Activated CD4-positive, alpha-beta T cell treated with anti-CD3 and anti-CD28 coated beads, Interleukin-2, amount 50 U/mL, for 4 hours (primary cell): ENCODE measurements around the gene SCAMP3.
"Not testable (repeated sequence)": the region's sequence is repeated elsewhere in the genome, so short reads cannot be mapped to it uniquely, and the experiment has no call there.

Source experiments
- DNase-seq, 2 experiments: peaks; one replicate each; pipeline ENCODE4 v3.0.0-alpha.2; 2020

SCAMP3 gene

GRCh38 chr1:155261852-155262673 lies at the start of gene SCAMP3:
Gene SCAMP3, minus strand, starts transcription at chr1:155262360. Its CDS starts 209 bp downstream, at chr1:155262151.
- peak; percentile 77 for DNase-seq

GRCh38 chr1:155309423-155310021 lies 47.4 kb upstream of the SCAMP3 start:
- DNase-seq, result no peak

DNA sequence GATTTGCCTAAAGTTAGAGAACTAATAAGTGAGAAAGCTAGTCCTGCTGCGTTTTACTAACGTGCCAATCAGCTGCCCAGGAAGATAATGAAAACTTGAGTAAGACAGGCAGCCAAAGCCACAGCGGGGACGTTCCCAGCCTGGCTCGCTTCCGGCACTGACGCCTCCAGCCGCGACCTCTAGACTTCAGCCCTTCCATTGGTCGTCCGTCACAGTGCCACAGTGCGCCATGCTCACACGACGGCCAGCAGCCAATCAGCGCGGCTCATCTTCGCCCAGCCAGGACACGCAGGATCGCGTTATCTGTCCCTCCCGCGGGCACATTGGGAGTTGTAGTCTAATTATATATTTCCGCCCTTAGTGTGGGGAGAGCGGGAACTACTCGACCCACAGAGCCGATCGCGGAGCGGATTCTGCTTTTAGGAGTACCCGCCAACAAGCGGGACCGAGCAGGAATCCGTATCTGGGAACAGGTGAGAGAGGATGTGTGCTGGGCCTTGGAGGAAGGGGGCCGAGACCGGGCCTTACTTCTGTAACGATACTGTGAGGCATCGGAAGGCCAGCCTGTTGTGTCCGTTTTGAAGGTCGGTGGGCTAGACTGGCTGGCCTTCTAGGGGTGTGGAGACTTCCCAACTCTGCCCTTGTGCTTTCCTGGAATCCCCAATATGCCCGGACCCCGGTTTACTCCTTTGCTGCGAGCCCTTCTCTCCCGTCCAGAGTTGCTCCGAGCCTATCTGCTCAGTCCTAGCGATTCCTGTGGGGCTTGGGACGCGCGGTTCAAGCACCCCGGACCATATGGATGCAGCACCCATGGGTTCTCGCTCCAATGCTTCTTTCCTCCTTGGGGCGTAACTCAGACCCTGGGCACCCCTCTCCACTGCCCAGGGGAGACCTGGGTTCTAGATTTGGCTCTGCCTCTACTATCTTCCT lies 46.6 kb upstream of the SCAMP3 start, which contains the start of gene FDPS:
FDPS (plus strand) TSS at position 374 of the 930 bp plus-strand sequence. CDS start 924 bp downstream, outside the sequence.
- peak; percentile 95 to 97 for DNase-seq

DNA sequence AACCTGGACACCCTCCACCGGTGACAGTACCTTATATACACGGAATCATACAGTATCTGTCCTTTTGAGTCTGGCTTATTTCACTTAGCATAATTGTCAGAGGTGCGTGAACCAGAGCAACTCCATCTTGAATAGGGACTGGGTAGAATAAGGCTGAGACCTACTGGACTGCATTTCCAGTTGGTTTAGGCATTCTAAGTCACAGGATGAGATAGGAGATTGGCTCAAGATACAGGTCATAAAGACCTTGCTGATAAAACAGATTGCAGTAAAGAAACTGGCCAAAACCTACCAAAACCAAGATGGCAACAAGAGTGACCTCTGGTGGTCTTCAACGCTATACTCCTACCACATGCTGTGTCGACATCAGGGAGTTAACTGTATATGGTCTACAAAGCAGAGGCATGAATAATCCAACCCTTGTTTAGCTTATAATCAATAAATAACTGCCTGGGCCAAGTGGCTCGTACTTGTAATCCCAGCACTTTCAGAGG lies 45.1 kb upstream of the SCAMP3 start:
- DNase-seq, result no peak

- no peak for DNase-seq
Measured at GRCh38 chr1:155305881-155306391, 43.8 kb upstream of the SCAMP3 start.

DNA sequence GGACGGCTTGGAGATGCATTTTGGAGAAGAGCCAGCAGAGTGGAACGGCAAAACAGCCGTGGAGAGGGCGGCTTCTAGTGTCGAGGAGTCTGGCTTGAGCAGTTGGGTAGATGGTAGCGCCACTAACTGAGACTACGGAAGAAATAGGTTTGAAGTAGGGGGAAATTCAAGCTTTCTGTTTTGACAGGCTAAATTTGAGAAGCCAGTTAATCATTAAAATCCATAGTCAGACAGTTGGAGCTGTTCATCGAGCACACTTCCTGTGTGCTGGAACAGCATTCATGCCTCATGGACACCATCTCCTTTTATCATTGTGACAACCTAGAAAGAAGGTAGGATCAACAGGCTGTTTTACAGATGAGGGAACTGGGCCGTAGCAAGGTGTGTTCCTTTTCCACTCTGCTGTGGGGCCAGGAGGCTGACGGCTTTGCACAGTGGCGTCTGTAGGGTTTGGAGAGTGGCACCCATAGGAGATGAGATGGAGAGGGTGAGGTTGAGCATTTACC lies 42.5 kb upstream of the SCAMP3 start:
- DNase-seq, result no peak

DNA sequence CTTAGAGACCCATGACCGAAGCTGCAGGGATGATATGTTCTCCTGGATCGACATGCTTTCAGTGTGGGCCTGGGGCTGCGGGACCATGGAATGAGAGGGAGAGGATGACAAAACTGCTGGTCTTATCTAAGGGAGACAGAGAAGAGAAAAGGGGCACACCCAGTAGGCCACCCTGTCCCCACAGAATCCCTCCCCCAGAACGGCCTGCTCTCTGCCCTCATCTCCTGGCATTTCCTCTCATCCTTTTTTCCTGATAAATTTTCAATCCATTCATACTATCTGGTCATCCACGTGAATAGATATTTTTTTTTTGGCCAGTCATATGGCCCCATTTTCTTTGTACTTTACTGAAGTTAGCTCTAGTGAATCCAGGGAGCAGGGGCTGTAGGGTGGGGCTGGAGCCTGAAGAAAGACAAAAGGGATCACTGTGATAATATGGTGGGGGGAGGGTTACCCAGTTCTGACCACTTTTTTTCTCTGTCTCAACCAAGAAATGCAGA lies 39.2 kb upstream of the SCAMP3 start, which contains the start of gene PKLR:
PKLR (minus strand) TSS at position 97 of the 500 bp plus-strand sequence; CDS start at position 54, 43 bp downstream.
- DNase-seq, result no peak

- no peak for DNase-seq
Measured at GRCh38 chr1:155300553-155301329, 38.6 kb upstream of the SCAMP3 start.

DNA sequence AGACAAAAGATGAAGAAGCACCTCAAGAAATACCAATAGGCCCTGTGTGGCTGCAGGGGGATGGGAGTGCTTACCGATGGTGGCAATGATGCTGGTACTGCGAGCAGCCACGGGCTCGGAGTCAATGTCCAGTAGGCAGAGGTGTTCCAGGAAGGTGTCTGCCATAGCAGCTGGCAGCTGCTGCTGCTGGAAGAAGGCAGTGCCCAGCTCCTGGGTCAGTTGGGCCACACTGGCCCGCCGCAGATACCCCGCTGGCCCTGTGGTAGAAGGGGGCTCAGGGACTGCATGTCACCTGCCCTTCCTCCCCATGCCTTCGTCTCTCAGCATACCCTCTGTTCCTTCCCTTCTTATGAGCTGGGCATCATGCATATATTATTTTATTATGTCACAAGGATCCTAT lies 37.9 kb upstream of the SCAMP3 start:
- no peak for DNase-seq

GRCh38 chr1:155297384-155297783 lies 35.2 kb upstream of the SCAMP3 start:
- no peak for DNase-seq

DNA sequence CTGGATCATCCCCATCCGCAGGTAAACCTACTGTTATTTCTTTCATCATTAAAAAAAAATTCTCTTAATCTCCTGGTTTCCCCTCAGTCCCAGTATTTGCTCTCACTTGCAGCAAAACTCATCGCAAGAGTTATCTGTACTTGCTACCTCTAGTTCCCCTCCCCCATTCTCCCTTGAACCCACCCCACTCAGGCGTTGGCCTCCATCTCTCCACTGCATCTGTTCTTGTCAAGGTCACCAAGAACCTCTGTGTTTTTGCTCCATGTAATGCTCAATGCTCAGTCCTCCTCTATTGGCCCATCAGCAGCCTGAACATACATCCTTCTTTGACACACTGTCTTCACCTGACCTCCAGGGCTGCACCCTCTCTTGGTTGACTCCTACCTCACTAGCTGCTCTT lies 34.5 kb upstream of the SCAMP3 start:
- no peak for DNase-seq

DNA sequence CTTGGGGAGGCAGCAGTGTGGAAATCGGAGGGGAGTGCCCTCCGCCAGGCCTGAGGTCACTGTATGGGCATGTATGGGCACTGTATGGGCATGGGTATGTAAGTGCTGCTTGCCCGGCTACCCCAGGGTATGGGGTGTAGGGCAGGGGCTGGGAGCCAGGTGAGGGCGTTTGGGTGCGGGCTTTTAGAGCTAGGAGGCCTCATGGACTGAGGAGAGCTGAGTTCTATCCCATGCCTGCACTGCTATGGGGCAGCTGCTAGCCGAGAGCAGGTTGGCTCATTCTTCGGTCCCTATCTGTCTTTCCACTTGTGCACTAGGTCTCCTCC lies 33.7 kb upstream of the SCAMP3 start:
- no peak for DNase-seq

DNA sequence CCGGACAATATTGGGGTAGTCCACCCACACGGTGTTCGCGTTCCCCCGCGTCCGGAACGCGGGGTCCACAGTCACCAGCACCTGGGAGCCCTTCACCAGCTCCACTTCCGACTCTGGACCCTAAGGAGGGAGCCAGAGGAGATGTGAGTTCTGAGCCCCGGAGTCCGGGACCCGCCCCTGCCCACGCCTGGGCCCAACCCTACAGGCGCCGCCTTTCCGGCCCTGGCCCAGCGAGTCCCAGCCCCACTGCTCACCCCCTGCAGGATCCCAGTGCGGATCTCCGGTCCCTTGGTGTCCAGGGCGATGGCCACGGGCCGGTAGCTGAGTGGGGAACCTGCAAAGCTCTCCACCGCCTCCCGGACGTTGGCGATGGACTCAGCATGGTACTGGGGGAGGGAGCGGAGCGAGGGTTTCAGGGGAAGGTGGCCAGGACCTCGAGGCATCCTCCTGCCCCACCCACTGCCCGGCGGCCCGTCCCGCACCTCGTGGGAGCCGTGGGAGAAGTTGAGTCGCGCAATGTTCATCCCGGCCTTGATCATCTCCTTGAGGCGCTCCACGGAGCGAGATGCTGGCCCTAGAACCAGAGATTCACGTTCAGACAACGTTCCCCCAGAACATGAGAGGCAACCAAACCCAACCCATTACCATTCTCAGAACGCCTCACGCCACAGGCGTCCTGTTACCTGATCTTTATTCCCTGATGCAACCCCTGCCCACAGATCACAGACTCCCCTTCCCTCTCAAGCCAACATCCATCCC lies 33.2 kb upstream of the SCAMP3 start:
- DNase-seq, result no peak

DNA sequence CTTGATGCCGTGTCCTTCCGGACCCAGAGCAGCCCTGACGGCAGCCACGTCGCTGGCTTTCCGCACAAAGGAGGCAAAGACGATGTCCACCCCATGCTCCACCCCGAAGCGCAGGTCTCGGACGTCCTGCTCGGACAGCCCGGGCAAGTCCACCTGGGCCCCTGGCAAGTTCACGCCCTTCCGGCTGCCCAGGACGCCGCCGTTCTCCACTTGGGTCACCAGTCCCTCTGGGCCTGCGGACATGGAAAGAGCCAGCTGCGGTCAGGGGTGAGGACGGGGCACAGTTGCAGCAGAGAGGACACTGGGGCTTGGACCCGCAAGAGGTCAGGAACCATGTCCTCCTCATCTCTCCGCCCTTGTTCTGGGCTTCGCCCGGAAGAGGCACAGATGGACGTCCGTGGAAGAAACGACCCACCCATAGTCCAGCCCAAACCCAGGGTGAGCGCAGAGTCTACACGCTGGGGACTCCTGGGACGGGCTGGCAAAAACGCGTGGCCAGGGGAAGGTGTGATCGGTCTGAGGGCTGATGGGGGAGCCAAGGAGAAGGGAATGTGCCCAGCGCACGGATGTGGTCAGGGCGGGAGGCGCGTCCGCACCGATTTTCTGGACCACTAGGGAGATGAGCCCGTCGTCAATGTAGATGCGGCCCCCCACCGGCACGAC lies 32.5 kb upstream of the SCAMP3 start:
- DNase-seq, result no peak

GRCh38 chr1:155293086-155293749 lies 31.1 kb upstream of the SCAMP3 start:
- DNase-seq, result no peak

GRCh38 chr1:155291006-155291405 lies 28.8 kb upstream of the SCAMP3 start:
- DNase-seq, result not testable (repeated sequence)

- no peak for DNase-seq
Measured at GRCh38 chr1:155287987-155288543, 25.9 kb upstream of the SCAMP3 start.

GRCh38 chr1:155286544-155286943 lies 24.4 kb upstream of the SCAMP3 start:
- DNase-seq, result no peak

DNA sequence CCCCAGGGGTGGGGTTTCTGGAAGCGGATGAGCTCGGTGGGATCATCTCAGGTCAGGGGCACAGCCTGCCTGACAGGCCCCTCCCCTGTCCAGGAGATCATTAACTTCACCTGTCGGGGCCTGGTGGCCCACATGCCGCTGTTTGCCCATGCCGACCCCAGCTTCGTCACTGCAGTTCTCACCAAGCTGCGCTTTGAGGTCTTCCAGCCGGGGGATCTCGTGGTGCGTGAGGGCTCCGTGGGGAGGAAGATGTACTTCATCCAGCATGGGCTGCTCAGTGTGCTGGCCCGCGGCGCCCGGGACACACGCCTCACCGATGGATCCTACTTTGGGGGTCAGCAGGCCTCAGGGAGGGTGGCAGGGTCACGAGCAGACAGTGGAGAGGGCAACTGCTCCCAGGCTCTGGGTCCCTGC lies 23.5 kb upstream of the SCAMP3 start:
- no peak for DNase-seq
